ENCODE measurements around the gene TTC22. TPM values are rescaled to one million over a fixed set of nuclear protein-coding genes. Genes with fewer than 3 reads are reported as not detected.

Gene TTC22
- polyA plus RNA-seq, 3 donors: 0.04 TPM; not detected in 2

GRCh38 chr1:54764133-54764921 is 36.8 kb downstream of the TTC22 start, which contains the start of gene PARS2:
Gene PARS2 (minus strand): TSS chr1:54764523. CDS start chr1:54759161, 5,362 bp downstream.
- H3K9ac ChIP-seq (ENCODE audit: insufficient read depth, low read length, poor library complexity, severe bottlenecking): peak within 1 kb of the TSS; percentile 79
- H2AFZ ChIP-seq (ENCODE audit: insufficient read depth, low read depth, low read length, poor library complexity, severe bottlenecking): peak within 1 kb of the TSS; percentile 99
- H3K27me3 Mint-ChIP-seq (ENCODE audit: low read depth in 3 of 3): peaks cover 0 to 1% (median 0%) of the 10 kb centered on the region in 3 donors
- peak within 1 kb of the TSS; percentile 80 to 94 (median 90) for H3K27ac Mint-ChIP-seq
- H3K27me3 ChIP-seq (ENCODE audit: control insufficient read depth in 2 of 2, insufficient read depth in 2 of 2, low read length in 2 of 2): no peaks in the 10 kb centered on the region
- peak; percentile 99 for DNase-seq
- peak within 1 kb of the TSS in 1 of 2 donors; percentile 88 for H3K27ac ChIP-seq (ENCODE audit: low read depth in 1 of 2, low read length in 2 of 2)
- peaks cover 0 to 2% (median 0%) of the 10 kb centered on the region in 7 donors for H3K9me3 Mint-ChIP-seq
- H3K79me2 ChIP-seq (ENCODE audit: insufficient read depth, low read length): peaks cover 17% of the 10 kb centered on the region
- no peaks in the 10 kb centered on the region for H4K20me1 ChIP-seq (ENCODE audit: insufficient read depth, low read length)
- H3K4me2 ChIP-seq (replicated peaks; ENCODE audit: extremely low read depth, low read length, poor library complexity, severe bottlenecking): peak within 1 kb of the TSS; percentile 96
- H3K9me3 ChIP-seq (replicated peaks in 1 of 2; ENCODE audit: control insufficient read depth in 1 of 2, insufficient read depth in 1 of 2, low read length in 2 of 2): no peaks in the 10 kb centered on the region
- TF ChIP-seq, protein P1, sequence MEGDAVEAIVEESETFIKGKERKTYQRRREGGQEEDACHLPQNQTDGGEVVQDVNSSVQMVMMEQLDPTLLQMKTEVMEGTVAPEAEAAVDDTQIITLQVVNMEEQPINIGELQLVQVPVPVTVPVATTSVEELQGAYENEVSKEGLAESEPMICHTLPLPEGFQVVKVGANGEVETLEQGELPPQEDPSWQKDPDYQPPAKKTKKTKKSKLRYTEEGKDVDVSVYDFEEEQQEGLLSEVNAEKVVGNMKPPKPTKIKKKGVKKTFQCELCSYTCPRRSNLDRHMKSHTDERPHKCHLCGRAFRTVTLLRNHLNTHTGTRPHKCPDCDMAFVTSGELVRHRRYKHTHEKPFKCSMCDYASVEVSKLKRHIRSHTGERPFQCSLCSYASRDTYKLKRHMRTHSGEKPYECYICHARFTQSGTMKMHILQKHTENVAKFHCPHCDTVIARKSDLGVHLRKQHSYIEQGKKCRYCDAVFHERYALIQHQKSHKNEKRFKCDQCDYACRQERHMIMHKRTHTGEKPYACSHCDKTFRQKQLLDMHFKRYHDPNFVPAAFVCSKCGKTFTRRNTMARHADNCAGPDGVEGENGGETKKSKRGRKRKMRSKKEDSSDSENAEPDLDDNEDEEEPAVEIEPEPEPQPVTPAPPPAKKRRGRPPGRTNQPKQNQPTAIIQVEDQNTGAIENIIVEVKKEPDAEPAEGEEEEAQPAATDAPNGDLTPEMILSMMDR (IDR thresholded peaks at IDR 0.05): no peak
- H3K4me1 ChIP-seq (ENCODE audit: control insufficient read depth in 1 of 2, insufficient read depth in 2 of 2, low read length in 2 of 2): peaks cover 10 to 17% of the 10 kb centered on the region in 2 donors
- peaks cover 19% of the 10 kb centered on the region for H3K4me1 Mint-ChIP-seq
- H3K36me3 Mint-ChIP-seq: no peaks in the 10 kb centered on the region
- under 1% methylated on average over 50 of the region's 57 CpGs for WGBS (ENCODE audit: insufficient coverage)
- peak within 1 kb of the TSS; percentile 90 to 96 (median 91) for H3K4me3 ChIP-seq (replicated peaks in 1 of 3; ENCODE audit: low read depth in 2 of 3, low read length in 3 of 3)
- no peaks in the 10 kb centered on the region for H3K36me3 ChIP-seq (replicated peaks in 1 of 2; ENCODE audit: control insufficient read depth in 1 of 2, insufficient read depth in 2 of 2, low read length in 2 of 2)
- H3K4me3 Mint-ChIP-seq: peak within 1 kb of the TSS; percentile 90 to 96
- intact Hi-C loops (cut with micrococcal nuclease): loop anchor here (2.0 to 10.0 kb wide), 6 partner anchors 47 to 820 kb away; partner anchors contain the start of genes SSBP3 (in 2 of the 2), TCEANC2 (in 2 of the 2), TMEM59 (in 2 of the 2) and IFT25 (in 1 of the 2)

GRCh38 chr1:54763816-54764132 is 37.3 kb downstream of the TTC22 start:
- no peak for DNase-seq
- peaks cover 5% of the 10 kb centered on the region in 2 donors for H3K36me3 Mint-ChIP-seq
- H3K79me2 ChIP-seq (ENCODE audit: insufficient read depth, low read length): peaks cover 17% of the 10 kb centered on the region
- peak overlapping the region; percentile 79 for H3K9ac ChIP-seq (ENCODE audit: insufficient read depth, low read length, poor library complexity, severe bottlenecking)
- peak overlapping the region; percentile 90 to 96 (median 91) for H3K4me3 ChIP-seq (replicated peaks in 1 of 3; ENCODE audit: low read depth in 2 of 3, low read length in 3 of 3)
- H3K4me3 Mint-ChIP-seq: peak overlapping the region; percentile 90 to 96
- WGBS (ENCODE audit: insufficient coverage): 1% methylated on average over 7 of the region's 11 CpGs
- peaks cover 19% of the 10 kb centered on the region for H3K4me1 Mint-ChIP-seq
- H3K4me2 ChIP-seq (replicated peaks; ENCODE audit: extremely low read depth, low read length, poor library complexity, severe bottlenecking): peak overlapping the region; percentile 96
- H3K27me3 ChIP-seq (ENCODE audit: control insufficient read depth in 2 of 2, insufficient read depth in 2 of 2, low read length in 2 of 2): no peaks in the 10 kb centered on the region
- no peaks in the 10 kb centered on the region for H3K9me3 ChIP-seq (replicated peaks in 1 of 2; ENCODE audit: control insufficient read depth in 1 of 2, insufficient read depth in 1 of 2, low read length in 2 of 2)
- TF ChIP-seq, protein P1 (IDR thresholded peaks at IDR 0.05): no peak
- peaks cover 0 to 1% (median 0%) of the 10 kb centered on the region in 3 donors for H3K27me3 Mint-ChIP-seq (ENCODE audit: low read depth in 3 of 3)
- H3K27ac Mint-ChIP-seq: peak overlapping the region in 6 of 7 donors; percentile 80 to 94 (median 88)
- intact Hi-C loops (cut with micrococcal nuclease): loop anchor here (2.0 to 10.0 kb wide), 6 partner anchors 46 to 819 kb away; partner anchors contain the start of genes SSBP3 (in 2 of the 2), TCEANC2 (in 2 of the 2), TMEM59 (in 2 of the 2) and IFT25 (in 1 of the 2)
- peaks cover 10 to 17% of the 10 kb centered on the region in 2 donors for H3K4me1 ChIP-seq (ENCODE audit: control insufficient read depth in 1 of 2, insufficient read depth in 2 of 2, low read length in 2 of 2)
- H3K9me3 Mint-ChIP-seq: peaks cover 0 to 2% (median 0%) of the 10 kb centered on the region in 7 donors
- peak overlapping the region; percentile 99 for H2AFZ ChIP-seq (ENCODE audit: insufficient read depth, low read depth, low read length, poor library complexity, severe bottlenecking)
- peaks cover under 1 to 6% of the 10 kb centered on the region in 2 donors for H3K36me3 ChIP-seq (replicated peaks in 1 of 2; ENCODE audit: control insufficient read depth in 1 of 2, insufficient read depth in 2 of 2, low read length in 2 of 2)
- no peaks in the 10 kb centered on the region for H4K20me1 ChIP-seq (ENCODE audit: insufficient read depth, low read length)
- H3K27ac ChIP-seq (ENCODE audit: low read depth in 1 of 2, low read length in 2 of 2): peak overlapping the region in 1 of 2 donors; percentile 88
